Hematopoietic multipotent progenitor cell (in vitro differentiated cells): ENCODE data around the gene AKT2. TPM values are rescaled to one million over a fixed set of nuclear protein-coding genes. Genes with fewer than 3 reads are reported as not detected.

Experiments used
- DNase-seq, 3 donors: peaks; one replicate each; pipeline ENCODE4 v3.0.0-alpha.2; 2011 to 2015; ENCODE audit warnings: low read depth in 2 of 3, low spot score in 2 of 3
- total RNA-seq: library from RNA; depleted of rRNA; stranded (reverse); fragments of >200 nt; gene quantifications from one replicate; pipeline ENCODE4 v1.2.3, GENCODE V29; 2012

Gene AKT2
- total RNA-seq, 1 donor, result 112 TPM

GRCh38 chr19:40255619-40256166, 29.5 kb downstream of the AKT2 start:
- DNase-seq, result no peak

GRCh38 chr19:40254714-40255418, 30.3 kb downstream of the AKT2 start:
- DNase-seq, result no peak

- no peak for DNase-seq
Measured at GRCh38 chr19:40253611-40254092, 31.5 kb downstream of the AKT2 start.

- DNase-seq, result no peak
Measured at GRCh38 chr19:40252395-40252794, 32.8 kb downstream of the AKT2 start.

GRCh38 chr19:40251991-40252390, 33.2 kb downstream of the AKT2 start:
- no peak for DNase-seq

- DNase-seq, result no peak
Measured at GRCh38 chr19:40251244-40251643, 33.9 kb downstream of the AKT2 start.

GRCh38 chr19:40249781-40250180, 35.4 kb downstream of the AKT2 start:
- DNase-seq, result no peak

- DNase-seq, result no peak
Measured at GRCh38 chr19:40249201-40249600, 35.9 kb downstream of the AKT2 start.

GRCh38 chr19:40247735-40248262, 37.3 kb downstream of the AKT2 start:
- DNase-seq, result no peak

- DNase-seq, result no peak
Measured at GRCh38 chr19:40247178-40247577, 38.0 kb downstream of the AKT2 start.

- no peak for DNase-seq
Measured at GRCh38 chr19:40246292-40247073, 38.7 kb downstream of the AKT2 start.

- no peak for DNase-seq
Measured at GRCh38 chr19:40245506-40246128, 39.5 kb downstream of the AKT2 start.

GRCh38 chr19:40244579-40245317, 40.4 kb downstream of the AKT2 start:
- DNase-seq, result no peak

GRCh38 chr19:40243181-40243580, 42.0 kb downstream of the AKT2 start:
- no peak for DNase-seq

GRCh38 chr19:40242480-40242879, 42.7 kb downstream of the AKT2 start:
- DNase-seq, result no peak

GRCh38 chr19:40241809-40242384, 43.2 kb downstream of the AKT2 start:
- DNase-seq, result no peak

- no peak for DNase-seq
Measured at GRCh38 chr19:40241125-40241808, 43.9 kb downstream of the AKT2 start.

- DNase-seq, result no peak
Measured at GRCh38 chr19:40240332-40240731, 44.8 kb downstream of the AKT2 start.

GRCh38 chr19:40239415-40240226, 45.5 kb downstream of the AKT2 start:
- no peak for DNase-seq
